ENCODE measurements around the gene TM7SF2. TPM values are rescaled to one million over a fixed set of nuclear protein-coding genes. Genes with fewer than 3 reads are reported as not detected.

The TM7SF2 gene
- total RNA-seq, 6 experiments from 2014 or later, result 25.6 to 112 (median 37.8) TPM

DNA sequence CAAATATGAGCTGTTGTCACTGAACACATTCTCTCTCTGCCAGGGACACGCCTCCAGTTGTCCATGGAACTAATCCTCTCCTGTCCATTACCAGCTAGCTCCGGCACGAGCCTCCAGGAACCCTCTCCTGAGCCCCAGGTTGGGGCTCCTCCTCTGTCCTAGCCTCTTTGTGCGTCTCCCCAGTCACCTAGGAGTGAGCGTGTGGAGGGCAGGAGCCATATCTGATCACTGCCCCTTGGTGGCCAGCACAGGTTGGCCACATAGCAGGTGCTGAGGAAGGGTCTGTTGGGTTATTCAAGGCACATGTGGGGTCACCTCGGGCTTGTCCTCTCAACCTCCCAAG lies 20.2 kb downstream of the TM7SF2 start:
- Histone ChIP-seq H3K4me3 (no peak overlapping the region), H3K4me1 (peaks cover 0 to 25% (median 11%) of the 10 kb centered on the region in 4 donors), H3K36me3 (peaks cover 11 to 61% (median 34%) of the 10 kb centered on the region in 4 donors), H3K27me3 (no peaks in the 10 kb centered on the region), H3K9me3 (no peaks in the 10 kb centered on the region), H3K27ac (no peak overlapping the region)
- ATAC-seq, result no peak
- WGBS (ENCODE audit: insufficient coverage, low coverage, low lambda C conversion rate, missing lambda C conversion rate), result 51% methylated on average over 5 of the region's 6 CpGs
- no peak for TF ChIP-seq POLR2A (IDR thresholded peaks at IDR 0.05)
- TF ChIP-seq, protein P1, sequence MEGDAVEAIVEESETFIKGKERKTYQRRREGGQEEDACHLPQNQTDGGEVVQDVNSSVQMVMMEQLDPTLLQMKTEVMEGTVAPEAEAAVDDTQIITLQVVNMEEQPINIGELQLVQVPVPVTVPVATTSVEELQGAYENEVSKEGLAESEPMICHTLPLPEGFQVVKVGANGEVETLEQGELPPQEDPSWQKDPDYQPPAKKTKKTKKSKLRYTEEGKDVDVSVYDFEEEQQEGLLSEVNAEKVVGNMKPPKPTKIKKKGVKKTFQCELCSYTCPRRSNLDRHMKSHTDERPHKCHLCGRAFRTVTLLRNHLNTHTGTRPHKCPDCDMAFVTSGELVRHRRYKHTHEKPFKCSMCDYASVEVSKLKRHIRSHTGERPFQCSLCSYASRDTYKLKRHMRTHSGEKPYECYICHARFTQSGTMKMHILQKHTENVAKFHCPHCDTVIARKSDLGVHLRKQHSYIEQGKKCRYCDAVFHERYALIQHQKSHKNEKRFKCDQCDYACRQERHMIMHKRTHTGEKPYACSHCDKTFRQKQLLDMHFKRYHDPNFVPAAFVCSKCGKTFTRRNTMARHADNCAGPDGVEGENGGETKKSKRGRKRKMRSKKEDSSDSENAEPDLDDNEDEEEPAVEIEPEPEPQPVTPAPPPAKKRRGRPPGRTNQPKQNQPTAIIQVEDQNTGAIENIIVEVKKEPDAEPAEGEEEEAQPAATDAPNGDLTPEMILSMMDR (IDR thresholded peaks at IDR 0.05), result no peak
- intact Hi-C loops (cut with DNase I), result loop anchor here in 1 of 2 donors (10.0 kb wide), 1 partner anchor 123 kb away; no protein-coding TSS in a partner anchor
- DNase-seq, result no peak

DNA sequence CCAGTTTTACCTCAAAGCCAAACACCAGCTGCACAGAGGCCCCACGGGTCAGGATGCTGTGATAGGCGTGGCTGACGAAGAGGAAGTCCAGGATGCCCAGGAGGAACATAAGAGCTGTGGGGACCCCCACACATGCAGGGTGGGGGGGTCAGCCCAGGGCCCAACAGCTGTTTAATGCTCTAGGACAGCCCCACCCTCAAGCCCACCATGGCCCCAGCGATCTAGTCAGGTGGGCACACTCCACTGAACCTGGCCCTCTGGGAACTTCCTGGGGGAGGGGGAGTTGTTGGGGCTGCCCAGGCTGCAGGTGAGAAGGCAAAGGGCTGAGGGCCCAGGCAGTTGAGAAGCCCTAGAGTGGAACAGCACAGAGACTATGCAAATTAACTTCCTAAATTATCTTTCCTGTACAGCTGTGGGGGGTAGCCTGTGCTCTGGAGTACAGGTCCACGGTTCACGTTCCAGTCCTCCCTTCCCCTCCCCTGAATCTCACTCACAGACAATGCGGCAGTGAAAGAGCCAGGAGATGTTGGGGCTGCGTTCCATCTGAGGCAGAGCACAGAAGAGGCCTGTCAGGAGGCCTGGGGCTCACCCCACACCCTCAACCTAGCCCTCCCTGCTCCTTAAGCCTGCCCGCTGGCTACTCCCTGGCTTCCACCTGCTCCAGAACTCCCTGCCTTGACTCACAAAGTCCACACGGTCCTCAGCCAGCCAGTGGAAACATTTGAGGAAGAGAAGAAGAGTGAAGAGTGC lies 20.7 kb downstream of the TM7SF2 start:
- TF ChIP-seq, protein P1 (IDR thresholded peaks at IDR 0.05), result no peak
- no peak for TF ChIP-seq POLR2A (IDR thresholded peaks at IDR 0.05)
- peaks cover 0 to 25% (median 11%) of the 10 kb centered on the region in 4 donors for H3K4me1 ChIP-seq
- peak overlapping the region in 1 of 3 donors; percentile 99 for H3K4me3 ChIP-seq
- H3K9me3 ChIP-seq, result no peaks in the 10 kb centered on the region
- ATAC-seq, result no peak
- intact Hi-C loops (cut with DNase I), result loop anchor here in 1 of 2 donors (10.0 kb wide), 1 partner anchor 122 kb away; no protein-coding TSS in a partner anchor
- H3K27ac ChIP-seq, result peak overlapping the region in 1 of 3 donors; percentile 96
- H3K36me3 ChIP-seq, result peaks cover 11 to 56% (median 33%) of the 10 kb centered on the region in 4 donors
- WGBS (ENCODE audit: insufficient coverage, low coverage, low lambda C conversion rate, missing lambda C conversion rate), result 43% methylated on average over 2 of the region's 10 CpGs
- no peaks in the 10 kb centered on the region for H3K27me3 ChIP-seq
- peak in 1 of 3 donors; percentile 39 for DNase-seq

DNA sequence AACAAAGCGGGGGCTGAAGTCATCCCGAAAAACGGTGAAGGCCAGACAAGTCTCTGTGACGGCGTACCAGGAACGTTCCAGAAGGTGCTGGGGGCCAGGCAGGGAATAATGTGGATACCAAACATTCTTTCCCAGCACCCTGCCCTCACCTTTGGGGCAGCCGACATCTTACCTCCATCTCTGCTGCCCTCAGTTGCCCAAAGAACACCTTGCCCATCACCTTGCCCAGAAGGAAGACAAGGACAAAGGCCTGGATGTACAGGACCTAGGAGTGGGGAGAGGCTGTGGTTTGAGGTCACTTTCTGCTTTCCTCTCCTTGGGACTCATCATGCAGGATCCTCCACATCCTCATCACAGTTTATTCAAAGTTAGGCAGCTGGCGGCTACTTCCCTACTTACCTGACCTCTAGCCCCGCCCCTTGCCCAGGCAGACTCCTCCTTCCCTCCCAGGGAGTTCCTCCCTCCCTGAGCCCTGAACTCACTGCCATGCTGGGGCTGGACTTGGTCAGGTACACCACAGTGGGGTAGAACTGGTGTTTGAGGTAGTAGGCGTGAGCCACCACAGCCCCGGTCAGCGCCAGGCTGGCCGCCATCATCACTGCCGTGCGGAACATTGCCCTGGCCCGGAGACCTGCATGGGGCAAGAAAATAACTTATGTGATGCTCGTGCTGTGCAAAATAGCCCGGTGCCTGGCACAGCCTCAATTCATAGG lies 21.5 kb downstream of the TM7SF2 start:
- H3K27ac ChIP-seq, result peak overlapping the region in 2 of 3 donors; percentile 96 to 97
- DNase-seq (peak; percentile 86 to 90 (median 90)), ATAC-seq (peak; percentile 49 to 60 (median 50))
- H3K9me3 ChIP-seq, result no peaks in the 10 kb centered on the region
- H3K27me3 ChIP-seq, result no peaks in the 10 kb centered on the region
- H3K4me1 ChIP-seq, result peaks cover 0 to 25% (median 11%) of the 10 kb centered on the region in 4 donors
- TF ChIP-seq POLR2A (IDR thresholded peaks at IDR 0.05), result peak; percentile 50
- TF ChIP-seq, protein P1 (IDR thresholded peaks at IDR 0.05), result no peak
- intact Hi-C loops (cut with DNase I), result loop anchor here in 1 of 2 donors (10.0 kb wide), 1 partner anchor 122 kb away; no protein-coding TSS in a partner anchor
- peaks cover 7 to 48% (median 30%) of the 10 kb centered on the region in 4 donors for H3K36me3 ChIP-seq
- 46% methylated on average over 10 of the region's 18 CpGs for WGBS (ENCODE audit: insufficient coverage, low coverage, low lambda C conversion rate, missing lambda C conversion rate)
- H3K4me3 ChIP-seq, result peak overlapping the region; percentile 92 to 99 (median 99)

DNA sequence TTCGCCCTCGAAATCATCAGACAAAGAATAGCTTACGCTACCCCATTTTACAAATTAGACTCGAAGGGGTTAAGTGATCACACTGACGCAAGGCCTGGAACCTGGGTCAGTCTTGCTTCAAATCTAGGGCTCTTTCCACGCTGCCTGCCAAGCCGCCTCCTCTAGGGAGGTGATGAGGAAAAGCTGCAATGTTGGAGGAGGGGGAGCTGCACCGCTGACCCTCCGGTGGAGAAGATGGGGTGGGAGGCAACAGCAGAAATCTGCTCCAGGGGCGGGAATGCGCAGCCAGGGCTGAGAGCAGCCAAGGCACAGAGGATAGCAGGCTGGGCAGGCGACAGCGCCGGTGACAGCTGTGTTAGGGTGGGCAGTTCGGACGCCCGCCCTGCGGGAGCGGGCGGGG lies 22.1 kb downstream of the TM7SF2 start:
- Histone ChIP-seq H3K4me3 (peak overlapping the region; percentile 92 to 99 (median 99)), H3K27ac (peak overlapping the region; percentile 96 to 99 (median 97)), H3K36me3 (peaks cover 7 to 43% (median 27%) of the 10 kb centered on the region in 4 donors), H3K27me3 (no peaks in the 10 kb centered on the region), H3K4me1 (peaks cover 0 to 25% (median 11%) of the 10 kb centered on the region in 4 donors), H3K9me3 (no peaks in the 10 kb centered on the region)
- WGBS (ENCODE audit: insufficient coverage, low coverage, low lambda C conversion rate, missing lambda C conversion rate), result 0% methylated on average over 9 of the region's 20 CpGs
- ATAC-seq (peak in 2 of 4 donors; percentile 1 to 30), DNase-seq (peak; percentile 40 to 79 (median 71))
- intact Hi-C loops (cut with DNase I), result loop anchor here in 1 of 2 donors (10.0 kb wide), 1 partner anchor 121 kb away; no protein-coding TSS in a partner anchor
- TF ChIP-seq, protein P1 (IDR thresholded peaks at IDR 0.05), result no peak
- TF ChIP-seq POLR2A (IDR thresholded peaks at IDR 0.05), result no peak

Measured in right lobe of liver (tissue), 6 donors.